Effector memory CD8-positive, alpha-beta T cell (primary cell): ENCODE results near the gene ZMYND15.
"Not testable (repeated sequence)": the region's sequence is repeated elsewhere in the genome, so short reads cannot be mapped to it uniquely, and the experiment has no call there.

ENCODE experiments used
- ATAC-seq: fragments of 150-1000 bp; cut with Tn5 transposase; replicated peaks from 2 replicates; pipeline ENCODE4 v1.10.0; 2021; ENCODE audit warnings: mild to moderate bottlenecking, moderate library complexity
- DNase-seq, 3 experiments: peaks; one replicate each; pipeline ENCODE4 v3.0.0; 2021
- H3K27ac Mint-ChIP-seq, 2 donors: one replicate each; pipeline ENCODE4 v1.8.0; 2022; ENCODE audit warnings: mild to moderate bottlenecking in 2 of 2, mixed read lengths in 2 of 2, moderate library complexity in 2 of 2
- H3K27me3 Mint-ChIP-seq, 2 donors: one replicate each; pipeline ENCODE4 v1.8.0; 2022; ENCODE audit warnings: mixed read lengths in 2 of 2
- H3K36me3 Mint-ChIP-seq: one replicate; pipeline ENCODE4 v1.8.0; 2022; ENCODE audit warnings: mild to moderate bottlenecking, moderate library complexity, mixed read lengths; ENCODE audit not compliant: insufficient read depth
- H3K4me1 Mint-ChIP-seq, 2 donors: one replicate each; pipeline ENCODE4 v1.8.0; 2022; ENCODE audit warnings: low read depth in 2 of 2, mixed read lengths in 2 of 2
- H3K4me3 Mint-ChIP-seq, 2 donors: one replicate each; pipeline ENCODE4 v1.8.0; 2022; ENCODE audit warnings: mild to moderate bottlenecking in 2 of 2, mixed read lengths in 2 of 2, moderate library complexity in 2 of 2
- H3K9me3 Mint-ChIP-seq, 2 donors: one replicate each; pipeline ENCODE4 v1.8.0; 2022; ENCODE audit warnings: mixed read lengths in 2 of 2

ZMYND15 gene

GRCh38 chr17:4709794-4710692, 29.6 kb upstream of the ZMYND15 start, which contains the start of gene ARRB2:
Gene ARRB2 (plus strand): TSS chr17:4710632. CDS start chr17:4710722, 90 bp downstream.
- DNase-seq: peak; percentile 95 to 97 (median 96)
- ATAC-seq: peak; percentile 77
- no peaks in the 10 kb centered on the region for H3K27me3 Mint-ChIP-seq
- peak within 1 kb of the TSS; percentile 89 to 94 for H3K27ac Mint-ChIP-seq
- H3K9me3 Mint-ChIP-seq: no peaks in the 10 kb centered on the region
- peak within 1 kb of the TSS; percentile 95 to 96 for H3K4me3 Mint-ChIP-seq
- H3K4me1 Mint-ChIP-seq: peaks cover 34 to 41% of the 10 kb centered on the region in 2 donors
- peaks cover 21% of the 10 kb centered on the region for H3K36me3 Mint-ChIP-seq

- Mint-ChIP-seq H3K27me3 (no peaks in the 10 kb centered on the region), H3K9me3 (no peaks in the 10 kb centered on the region), H3K4me3 (peak overlapping the region; percentile 95 to 96), H3K4me1 (peaks cover 43 to 50% of the 10 kb centered on the region in 2 donors), H3K36me3 (peaks cover 27% of the 10 kb centered on the region), H3K27ac (peak overlapping the region; percentile 89 to 94)
- ATAC-seq: no peak
- DNase-seq: peak in 1 of 3 experiments; percentile 27
Measured at GRCh38 chr17:4710693-4711634, 28.7 kb upstream of the ZMYND15 start.

DNA sequence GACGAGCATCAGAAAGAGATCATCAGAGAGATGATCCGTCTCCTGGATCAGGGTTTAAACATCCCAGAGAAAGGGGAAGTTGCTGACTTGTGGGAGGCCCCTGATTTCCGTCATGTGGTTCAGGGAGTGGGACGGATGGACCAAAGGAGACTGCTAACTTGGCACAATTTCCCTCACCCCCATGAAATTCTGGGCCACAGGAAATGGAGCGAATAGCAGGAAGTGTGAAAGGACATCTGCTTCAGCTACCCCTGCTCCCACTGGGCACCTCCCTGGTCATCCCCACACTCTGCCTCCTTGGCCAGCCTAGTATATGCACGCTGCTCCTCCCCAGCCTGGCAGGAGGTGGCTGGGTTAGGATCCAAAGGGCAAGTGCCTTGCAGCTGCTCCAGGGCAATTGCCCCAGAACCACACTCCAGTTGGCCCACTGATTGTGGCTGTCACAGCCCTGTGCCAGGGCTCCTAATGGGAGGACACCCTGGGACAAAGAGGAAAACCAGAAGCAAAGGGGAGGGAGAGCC, 27.9 kb upstream of the ZMYND15 start:
- Mint-ChIP-seq H3K4me3 (peak overlapping the region; percentile 95 to 96), H3K36me3 (peaks cover 29% of the 10 kb centered on the region), H3K27ac (peak overlapping the region; percentile 89 to 94), H3K27me3 (no peaks in the 10 kb centered on the region), H3K4me1 (peaks cover 45 to 53% of the 10 kb centered on the region in 2 donors), H3K9me3 (no peaks in the 10 kb centered on the region)
- DNase-seq: no peak
- ATAC-seq: no peak

GRCh38 chr17:4712526-4712925, 27.1 kb upstream of the ZMYND15 start:
- ATAC-seq (no peak), DNase-seq (no peak)
- H3K27ac Mint-ChIP-seq: peak overlapping the region; percentile 89 to 93
- peaks cover 45 to 61% of the 10 kb centered on the region in 2 donors for H3K4me1 Mint-ChIP-seq
- peaks cover 37% of the 10 kb centered on the region for H3K36me3 Mint-ChIP-seq
- H3K27me3 Mint-ChIP-seq: no peaks in the 10 kb centered on the region
- H3K9me3 Mint-ChIP-seq: no peaks in the 10 kb centered on the region
- peak overlapping the region; percentile 95 to 96 for H3K4me3 Mint-ChIP-seq

- Mint-ChIP-seq H3K4me1 (peaks cover 45 to 58% of the 10 kb centered on the region in 2 donors), H3K27ac (peak overlapping the region; percentile 93), H3K36me3 (peaks cover 49% of the 10 kb centered on the region), H3K4me3 (peak overlapping the region; percentile 81 to 96)
- H3K9me3 Mint-ChIP-seq, H3K27me3 Mint-ChIP-seq, ATAC-seq, DNase-seq: not testable (repeated sequence)
Measured at GRCh38 chr17:4714340-4715062, 25.1 kb upstream of the ZMYND15 start.

- Mint-ChIP-seq H3K4me1 (peaks cover 39 to 57% of the 10 kb centered on the region in 2 donors), H3K4me3 (peak overlapping the region; percentile 79 to 81), H3K9me3 (no peaks in the 10 kb centered on the region), H3K36me3 (peaks cover 48% of the 10 kb centered on the region), H3K27me3 (no peaks in the 10 kb centered on the region), H3K27ac (peak overlapping the region; percentile 93)
- peak; percentile 38 for ATAC-seq
- DNase-seq: peak; percentile 51 to 57 (median 56)
Measured at GRCh38 chr17:4715063-4715744, 24.4 kb upstream of the ZMYND15 start.

DNA sequence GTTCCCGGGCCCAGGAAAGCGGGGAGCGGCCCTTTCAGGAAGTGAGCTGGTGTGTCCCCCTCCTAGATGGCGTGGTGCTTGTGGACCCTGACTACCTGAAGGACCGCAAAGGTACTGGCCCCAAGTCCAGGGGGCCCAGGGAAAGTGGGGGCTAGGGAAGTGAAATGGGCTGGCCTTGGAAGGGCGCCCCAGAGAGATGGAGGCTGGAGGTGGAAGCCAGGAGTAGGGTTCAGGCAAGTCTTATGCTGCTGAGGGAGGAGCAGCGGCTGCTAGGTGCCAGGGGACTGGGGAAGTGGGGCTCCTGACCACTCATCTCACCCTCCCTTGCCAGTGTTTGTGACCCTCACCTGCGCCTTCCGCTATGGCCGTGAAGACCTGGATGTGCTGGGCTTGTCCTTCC, 23.6 kb upstream of the ZMYND15 start:
- no peaks in the 10 kb centered on the region for H3K9me3 Mint-ChIP-seq
- H3K27me3 Mint-ChIP-seq: no peaks in the 10 kb centered on the region
- H3K27ac Mint-ChIP-seq: peak overlapping the region; percentile 93
- peaks cover 48% of the 10 kb centered on the region for H3K36me3 Mint-ChIP-seq
- ATAC-seq (no peak), DNase-seq (no peak)
- H3K4me1 Mint-ChIP-seq: peaks cover 40 to 59% of the 10 kb centered on the region in 2 donors
- peak overlapping the region; percentile 79 to 81 for H3K4me3 Mint-ChIP-seq

DNA sequence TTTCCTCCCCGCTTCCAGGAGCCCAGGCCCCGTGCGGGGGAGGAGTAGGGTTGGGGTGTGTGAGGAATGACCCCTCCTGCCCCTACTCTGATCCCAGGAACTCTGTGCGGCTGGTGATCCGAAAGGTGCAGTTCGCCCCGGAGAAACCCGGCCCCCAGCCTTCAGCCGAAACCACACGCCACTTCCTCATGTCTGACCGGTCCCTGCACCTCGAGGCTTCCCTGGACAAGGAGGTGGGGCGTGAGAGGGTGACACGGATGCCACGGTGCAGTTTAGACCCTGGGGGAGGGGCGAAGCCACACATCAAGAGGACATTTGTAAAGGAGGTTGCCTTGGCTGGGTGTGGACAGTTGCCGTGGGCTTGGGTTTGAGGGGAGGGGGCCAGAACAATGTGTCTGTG, 21.8 kb upstream of the ZMYND15 start:
- H3K36me3 Mint-ChIP-seq: peaks cover 62% of the 10 kb centered on the region
- peaks cover 36 to 51% of the 10 kb centered on the region in 2 donors for H3K4me1 Mint-ChIP-seq
- no peaks in the 10 kb centered on the region for H3K27me3 Mint-ChIP-seq
- no peaks in the 10 kb centered on the region for H3K9me3 Mint-ChIP-seq
- ATAC-seq (no peak), DNase-seq (no peak)
- peak overlapping the region in 1 of 2 donors; percentile 71 for H3K4me3 Mint-ChIP-seq
- peak overlapping the region; percentile 87 to 89 for H3K27ac Mint-ChIP-seq

DNA sequence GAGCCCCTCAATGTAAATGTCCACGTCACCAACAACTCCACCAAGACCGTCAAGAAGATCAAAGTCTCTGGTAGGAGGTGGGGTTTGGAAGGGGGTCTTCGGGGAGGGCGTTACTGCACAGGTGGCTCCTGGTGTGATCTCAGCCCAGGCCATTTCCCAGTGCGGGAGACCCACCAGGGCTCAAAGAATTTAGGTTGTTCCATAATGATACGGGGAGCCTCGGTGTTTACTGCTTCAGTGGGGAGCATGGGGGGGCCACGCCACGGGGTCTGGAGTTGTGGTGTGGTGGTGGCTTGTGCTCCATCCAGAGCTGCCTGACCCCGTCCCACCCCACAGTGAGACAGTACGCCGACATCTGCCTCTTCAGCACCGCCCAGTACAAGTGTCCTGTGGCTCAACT, 21.4 kb upstream of the ZMYND15 start:
- Mint-ChIP-seq H3K36me3 (peaks cover 62% of the 10 kb centered on the region), H3K27me3 (no peaks in the 10 kb centered on the region), H3K9me3 (no peaks in the 10 kb centered on the region), H3K4me3 (peak overlapping the region in 1 of 2 donors; percentile 71), H3K4me1 (peaks cover 36 to 50% of the 10 kb centered on the region in 2 donors), H3K27ac (peak overlapping the region in 1 of 2 donors; percentile 87)
- DNase-seq (no peak), ATAC-seq (no peak)

DNA sequence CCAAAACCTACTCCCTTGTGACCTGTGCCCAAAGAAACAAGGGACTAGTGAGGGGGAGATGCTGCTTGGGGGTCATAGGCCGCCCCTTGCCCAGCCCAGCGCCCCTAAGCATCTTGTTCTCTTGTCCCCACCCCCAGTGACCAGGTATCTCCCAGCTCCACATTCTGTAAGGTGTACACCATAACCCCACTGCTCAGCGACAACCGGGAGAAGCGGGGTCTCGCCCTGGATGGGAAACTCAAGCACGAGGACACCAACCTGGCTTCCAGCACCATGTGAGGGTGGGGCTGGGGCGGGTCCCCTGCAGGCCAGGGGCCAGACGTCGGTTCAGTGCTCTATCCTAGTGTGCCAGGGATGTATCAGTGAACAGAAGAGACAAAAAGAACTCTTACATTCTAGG, 20.5 kb upstream of the ZMYND15 start:
- Mint-ChIP-seq H3K36me3 (peaks cover 62% of the 10 kb centered on the region), H3K4me3 (no peak overlapping the region), H3K9me3 (no peaks in the 10 kb centered on the region), H3K27ac (peak overlapping the region; percentile 60 to 87), H3K4me1 (peaks cover 31 to 43% of the 10 kb centered on the region in 2 donors), H3K27me3 (no peaks in the 10 kb centered on the region)
- ATAC-seq (no peak), DNase-seq (no peak)

DNA sequence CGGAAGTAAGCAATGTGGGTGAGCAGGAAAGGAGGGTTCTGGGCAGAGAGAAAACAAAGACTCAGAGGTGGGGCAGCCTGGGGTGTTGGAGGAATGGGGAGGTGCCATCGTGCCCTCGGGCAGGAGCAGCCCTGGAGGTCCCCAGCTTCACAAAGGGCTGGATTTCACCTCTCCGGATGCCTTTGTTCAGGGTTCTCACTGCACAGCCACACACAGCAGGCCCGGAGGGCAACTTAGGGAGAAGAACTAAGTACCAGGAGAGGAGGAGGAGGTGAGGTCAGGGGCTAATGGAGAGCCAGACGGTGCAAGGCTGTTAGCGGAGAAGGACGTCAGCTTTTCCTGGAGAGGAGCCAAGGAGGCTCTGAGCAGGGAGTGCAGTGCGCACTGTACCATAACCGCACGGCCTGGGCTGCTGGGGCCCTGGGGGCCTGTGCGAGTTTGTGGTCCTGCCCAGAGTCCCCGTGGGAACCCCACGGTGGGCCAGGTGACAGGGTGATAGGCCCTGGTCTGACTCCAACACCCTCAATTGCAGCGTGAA, 19.9 kb upstream of the ZMYND15 start:
- Mint-ChIP-seq H3K27ac (peak overlapping the region; percentile 60 to 87), H3K4me1 (peaks cover 28 to 40% of the 10 kb centered on the region in 2 donors)

GRCh38 chr17:4720787-4721186, 18.8 kb upstream of the ZMYND15 start:
- no peak for DNase-seq
- Mint-ChIP-seq H3K4me3 (peak overlapping the region in 1 of 2 donors; percentile 36), H3K36me3 (peaks cover 57% of the 10 kb centered on the region), H3K27me3 (no peaks in the 10 kb centered on the region), H3K27ac (peak overlapping the region; percentile 79 to 87), H3K9me3 (no peaks in the 10 kb centered on the region), H3K4me1 (peaks cover 17 to 29% of the 10 kb centered on the region in 2 donors)
- ATAC-seq: no peak

More for the DNA sequence above, 19.9 kb upstream of the ZMYND15 start:
- no peak for DNase-seq
- no peak for ATAC-seq
- peaks cover 62% of the 10 kb centered on the region for H3K36me3 Mint-ChIP-seq
- no peaks in the 10 kb centered on the region for H3K27me3 Mint-ChIP-seq
- H3K9me3 Mint-ChIP-seq: no peaks in the 10 kb centered on the region
- no peak overlapping the region for H3K4me3 Mint-ChIP-seq
